ENCODE measurements around the gene THEM4.
"Not testable (repeated sequence)": the region's sequence is repeated elsewhere in the genome, so short reads cannot be mapped to it uniquely, and the experiment has no call there.

THEM4 gene

DNA sequence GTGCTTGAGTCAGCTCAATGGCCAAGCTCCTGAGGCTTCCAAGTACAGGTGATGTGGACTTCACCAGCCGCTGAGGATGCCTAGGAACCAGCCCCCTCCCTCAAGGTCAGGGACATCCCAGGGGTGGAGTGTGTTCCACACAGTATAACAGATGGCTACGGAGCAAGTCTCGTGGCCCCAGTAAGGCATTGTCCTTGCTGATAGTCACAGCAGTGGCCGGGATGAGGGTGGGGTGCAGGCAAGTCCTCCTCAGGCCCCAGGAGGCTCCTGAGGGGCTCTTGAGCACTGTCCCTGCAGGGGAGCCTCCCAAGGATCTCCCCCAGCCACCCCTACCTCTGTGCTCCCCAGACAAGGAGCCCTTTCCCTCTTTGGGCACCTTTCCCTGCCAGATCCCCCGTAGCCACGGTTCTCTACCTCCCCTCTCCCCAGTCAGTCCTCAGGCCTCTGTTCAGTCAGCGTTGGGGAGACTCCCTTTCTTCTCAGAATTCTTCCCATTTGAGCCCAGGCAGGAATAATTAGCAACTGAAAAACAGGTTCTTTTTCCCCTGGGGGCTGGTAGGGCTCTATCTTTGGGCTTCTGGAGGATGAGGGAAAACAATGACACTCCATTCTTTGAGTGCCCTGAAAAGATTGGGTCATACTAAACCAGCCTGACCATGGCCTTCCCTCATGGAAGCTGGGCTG, 48.7 kb downstream of the THEM4 start:
- Histone ChIP-seq H3K4me1 (ENCODE audit: control insufficient read depth, insufficient read depth, low read length) (no peaks in the 10 kb centered on the region), H3K27me3 (ENCODE audit: control insufficient read depth, insufficient read depth, low read length, poor library complexity, severe bottlenecking) (no peaks in the 10 kb centered on the region), H3K27ac (ENCODE audit: insufficient read depth, low read depth, low read length, poor library complexity, severe bottlenecking) (no peak overlapping the region), H3K36me3 (ENCODE audit: control insufficient read depth, insufficient read depth, low read length) (no peaks in the 10 kb centered on the region), H3K4me3 (ENCODE audit: insufficient read depth, low read depth, low read length) (no peak overlapping the region), H3K9me3 (ENCODE audit: control insufficient read depth, low read length) (no peaks in the 10 kb centered on the region)
- WGBS, 2 experiments = 38 to 43% methylated on average over 7 of the region's 7 CpGs

DNA sequence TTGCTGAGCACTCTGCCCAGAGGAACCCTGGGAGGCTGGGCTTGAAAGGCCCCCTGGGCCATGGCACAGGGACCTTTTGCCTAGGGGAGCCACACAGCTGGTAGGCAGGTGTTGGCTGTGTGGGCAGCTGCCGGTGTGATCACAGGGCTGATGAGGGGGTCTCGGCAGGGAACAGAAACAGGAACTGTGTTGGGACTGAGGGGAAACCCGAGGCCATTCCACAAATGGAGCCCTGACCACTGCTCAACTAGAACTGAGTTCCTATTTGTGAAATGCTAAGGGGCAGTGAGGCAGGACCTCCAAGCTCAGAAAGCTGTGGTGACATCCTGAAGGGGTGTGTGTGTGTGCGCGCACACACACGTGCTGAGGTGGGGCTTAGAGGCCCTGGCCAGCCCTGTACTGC, 49.4 kb downstream of the THEM4 start:
- Histone ChIP-seq H3K4me1 (ENCODE audit: control insufficient read depth, insufficient read depth, low read length) (no peaks in the 10 kb centered on the region), H3K9me3 (ENCODE audit: control insufficient read depth, low read length) (no peaks in the 10 kb centered on the region), H3K36me3 (ENCODE audit: control insufficient read depth, insufficient read depth, low read length) (no peaks in the 10 kb centered on the region), H3K27ac (ENCODE audit: insufficient read depth, low read depth, low read length, poor library complexity, severe bottlenecking) (no peak overlapping the region), H3K4me3 (ENCODE audit: insufficient read depth, low read depth, low read length) (no peak overlapping the region), H3K27me3 (ENCODE audit: control insufficient read depth, insufficient read depth, low read length, poor library complexity, severe bottlenecking) (no peaks in the 10 kb centered on the region)
- 84 to 88% methylated on average over 6 of the region's 6 CpGs for WGBS, 2 experiments

DNA sequence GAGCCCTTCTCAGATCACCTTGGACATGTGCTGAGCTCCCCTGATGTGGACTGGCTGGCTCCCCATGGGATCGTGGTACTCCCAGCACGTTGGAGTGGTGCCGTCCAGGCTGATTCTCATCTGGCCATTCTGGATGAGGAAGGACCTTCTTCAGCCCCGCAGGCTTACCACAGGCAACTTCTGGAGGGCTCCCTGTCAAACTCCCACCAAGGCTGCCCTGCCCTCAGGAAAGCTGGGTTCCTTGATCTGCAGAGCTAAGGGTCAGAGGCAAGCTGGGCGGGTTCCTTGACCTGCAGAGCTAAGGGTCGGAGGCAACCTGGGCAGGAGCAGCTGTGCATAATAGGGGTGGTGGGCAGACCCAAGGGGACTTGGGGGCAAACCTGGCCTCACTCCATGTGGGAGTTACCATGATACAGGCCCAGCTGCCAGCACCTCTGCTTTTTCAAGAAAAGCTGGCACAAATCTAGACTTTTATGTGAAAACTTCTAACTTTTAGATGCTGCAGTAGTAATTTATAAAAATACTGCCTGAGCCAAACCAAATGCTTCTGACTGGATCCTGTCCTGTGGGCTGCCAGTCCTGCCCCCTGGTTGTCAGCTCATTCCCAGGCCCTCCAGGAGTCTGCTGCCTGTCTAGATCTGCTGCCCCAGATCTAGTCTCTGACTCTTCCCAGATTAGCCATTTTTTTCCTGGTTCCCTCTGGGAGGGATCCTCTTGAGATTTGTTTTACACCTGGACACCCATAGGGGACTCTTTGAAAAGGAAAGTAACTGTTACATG, 50.2 kb downstream of the THEM4 start:
- no peaks in the 10 kb centered on the region for H3K27me3 ChIP-seq (ENCODE audit: control insufficient read depth, insufficient read depth, low read length, poor library complexity, severe bottlenecking)
- no peaks in the 10 kb centered on the region for H3K36me3 ChIP-seq (ENCODE audit: control insufficient read depth, insufficient read depth, low read length)
- no peak overlapping the region for H3K4me3 ChIP-seq (ENCODE audit: insufficient read depth, low read depth, low read length)
- WGBS, 2 experiments = 88 to 90% methylated on average over 6 of the region's 6 CpGs
- no peaks in the 10 kb centered on the region for H3K4me1 ChIP-seq (ENCODE audit: control insufficient read depth, insufficient read depth, low read length)
- H3K27ac ChIP-seq (ENCODE audit: insufficient read depth, low read depth, low read length, poor library complexity, severe bottlenecking) = no peak overlapping the region
- no peaks in the 10 kb centered on the region for H3K9me3 ChIP-seq (ENCODE audit: control insufficient read depth, low read length)

DNA sequence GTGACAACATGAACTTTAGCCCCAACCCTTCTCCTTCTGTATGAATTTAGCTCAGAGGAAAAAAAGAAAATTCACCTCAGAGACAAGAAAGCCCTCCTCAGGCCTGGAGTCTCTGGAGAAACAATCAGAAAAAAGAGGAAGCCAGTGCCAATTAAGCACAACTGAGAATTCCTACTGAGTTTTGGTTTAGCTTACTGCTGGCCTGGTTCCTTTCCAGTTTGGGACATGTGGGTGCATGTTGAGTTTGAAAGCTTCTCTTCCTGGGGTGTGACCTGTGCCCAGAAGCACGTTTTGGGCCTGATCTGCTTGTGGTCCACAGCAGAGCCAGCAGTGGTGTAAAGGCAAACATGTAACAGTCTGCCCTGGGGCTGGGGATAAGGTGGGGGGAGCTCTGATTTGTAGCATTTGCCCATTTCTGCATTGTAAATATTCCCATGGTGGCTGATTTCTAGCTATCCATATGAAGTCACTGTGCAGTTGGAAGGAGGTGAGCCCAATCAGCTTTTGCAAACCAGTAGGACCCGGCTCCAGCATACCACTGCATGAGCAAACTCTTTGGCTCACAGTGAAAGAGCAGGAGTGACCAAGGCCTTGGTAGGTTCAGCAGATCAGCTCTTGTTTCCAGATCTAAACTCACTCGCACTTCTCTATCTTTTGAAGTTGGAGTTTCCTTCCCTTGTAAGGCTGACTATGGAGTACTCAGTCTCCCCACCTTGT, 51.1 kb downstream of the THEM4 start:
- Histone ChIP-seq H3K27ac (ENCODE audit: insufficient read depth, low read depth, low read length, poor library complexity, severe bottlenecking) (no peak overlapping the region), H3K27me3 (ENCODE audit: control insufficient read depth, insufficient read depth, low read length, poor library complexity, severe bottlenecking) (no peaks in the 10 kb centered on the region), H3K4me1 (ENCODE audit: control insufficient read depth, insufficient read depth, low read length) (no peaks in the 10 kb centered on the region), H3K9me3 (ENCODE audit: control insufficient read depth, low read length) (no peaks in the 10 kb centered on the region), H3K36me3 (ENCODE audit: control insufficient read depth, insufficient read depth, low read length) (no peaks in the 10 kb centered on the region), H3K4me3 (ENCODE audit: insufficient read depth, low read depth, low read length) (no peak overlapping the region)
- WGBS, 2 experiments = 82 to 91% methylated on average over 3 of the region's 3 CpGs

DNA sequence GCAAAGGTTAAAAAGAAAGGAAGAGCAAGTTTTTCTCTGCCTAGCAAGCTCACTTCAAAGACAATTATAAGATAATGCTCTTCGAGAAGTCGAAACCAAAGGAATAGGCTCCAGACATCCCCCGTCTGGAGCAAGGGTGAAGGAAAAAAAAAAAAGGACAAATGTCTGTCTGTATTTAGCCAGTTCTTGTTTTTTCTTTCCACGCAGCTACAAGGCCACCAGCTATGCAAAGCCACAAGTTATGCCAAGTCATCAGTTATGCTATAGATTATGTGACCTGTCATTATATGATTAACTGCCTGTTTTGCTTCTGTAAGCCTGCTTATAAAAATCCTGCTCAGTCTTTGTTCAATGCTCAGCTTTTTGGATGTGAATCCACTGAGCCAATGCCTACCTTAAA, 53.4 kb downstream of the THEM4 start:
- Histone ChIP-seq H3K4me3 (ENCODE audit: insufficient read depth, low read depth, low read length) (no peak overlapping the region), H3K27ac (ENCODE audit: insufficient read depth, low read depth, low read length, poor library complexity, severe bottlenecking) (no peak overlapping the region), H3K36me3 (ENCODE audit: control insufficient read depth, insufficient read depth, low read length) (no peaks in the 10 kb centered on the region), H3K27me3 (ENCODE audit: control insufficient read depth, insufficient read depth, low read length, poor library complexity, severe bottlenecking) (no peaks in the 10 kb centered on the region), H3K9me3 (ENCODE audit: control insufficient read depth, low read length) (no peaks in the 10 kb centered on the region), H3K4me1 (ENCODE audit: control insufficient read depth, insufficient read depth, low read length) (no peaks in the 10 kb centered on the region)
- 81 to 84% methylated on average over 4 of the region's 4 CpGs for WGBS, 2 experiments

DNA sequence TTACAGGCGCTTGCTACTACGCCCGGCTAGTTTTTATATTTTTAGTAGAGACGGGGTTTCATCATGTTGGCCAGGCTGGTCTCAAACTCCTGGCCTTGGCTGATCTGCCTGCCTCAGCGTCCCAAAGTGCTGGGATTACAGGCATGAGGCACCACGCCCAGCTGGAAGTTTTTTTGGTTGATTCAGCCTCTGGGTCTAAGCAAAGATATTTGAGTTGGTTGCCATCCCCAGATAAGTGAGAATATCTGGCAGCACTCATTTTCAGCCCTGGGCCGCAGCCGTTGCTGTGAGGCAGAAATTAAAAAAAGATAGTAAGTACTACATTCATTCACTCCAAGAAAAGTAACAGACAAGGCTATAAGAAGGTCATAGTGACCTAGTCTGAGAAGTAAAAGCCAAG, 53.8 kb downstream of the THEM4 start:
- H3K4me1 ChIP-seq (ENCODE audit: control insufficient read depth, insufficient read depth, low read length); H3K9me3 ChIP-seq (ENCODE audit: control insufficient read depth, low read length); H3K27ac ChIP-seq (ENCODE audit: insufficient read depth, low read depth, low read length, poor library complexity, severe bottlenecking); H3K4me3 ChIP-seq (ENCODE audit: insufficient read depth, low read depth, low read length); H3K27me3 ChIP-seq (ENCODE audit: control insufficient read depth, insufficient read depth, low read length, poor library complexity, severe bottlenecking); H3K36me3 ChIP-seq (ENCODE audit: control insufficient read depth, insufficient read depth, low read length): not testable (repeated sequence)
- 87 to 93% methylated on average over 7 to 8 of the region's 8 CpGs for WGBS, 2 experiments

DNA sequence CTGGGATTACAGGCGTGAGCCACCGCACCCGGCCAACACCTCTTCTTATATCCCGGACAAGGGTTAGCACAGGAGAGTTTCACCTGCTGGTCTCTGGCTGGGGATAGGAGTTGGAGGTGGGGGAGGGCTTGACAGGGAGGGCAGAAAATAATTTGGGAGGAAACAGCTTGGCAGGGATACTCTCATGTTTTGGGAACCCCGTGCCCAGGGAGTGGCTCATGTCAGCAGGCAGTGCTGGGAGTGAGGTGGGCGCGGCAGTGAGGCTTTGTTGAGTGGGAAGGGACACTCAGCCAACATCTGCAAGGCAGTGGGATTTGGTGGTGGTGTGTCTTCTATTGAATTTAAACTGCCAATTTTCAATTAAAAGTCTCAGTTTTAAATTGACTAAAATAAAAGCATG, 54.7 kb downstream of the THEM4 start:
- Histone ChIP-seq H3K4me1 (ENCODE audit: control insufficient read depth, insufficient read depth, low read length) (no peaks in the 10 kb centered on the region), H3K9me3 (ENCODE audit: control insufficient read depth, low read length) (no peaks in the 10 kb centered on the region), H3K4me3 (ENCODE audit: insufficient read depth, low read depth, low read length) (no peak overlapping the region), H3K36me3 (ENCODE audit: control insufficient read depth, insufficient read depth, low read length) (no peaks in the 10 kb centered on the region), H3K27me3 (ENCODE audit: control insufficient read depth, insufficient read depth, low read length, poor library complexity, severe bottlenecking) (no peaks in the 10 kb centered on the region), H3K27ac (ENCODE audit: insufficient read depth, low read depth, low read length, poor library complexity, severe bottlenecking) (no peak overlapping the region)
- WGBS, 2 experiments = 90 to 92% methylated on average over 7 of the region's 7 CpGs

DNA sequence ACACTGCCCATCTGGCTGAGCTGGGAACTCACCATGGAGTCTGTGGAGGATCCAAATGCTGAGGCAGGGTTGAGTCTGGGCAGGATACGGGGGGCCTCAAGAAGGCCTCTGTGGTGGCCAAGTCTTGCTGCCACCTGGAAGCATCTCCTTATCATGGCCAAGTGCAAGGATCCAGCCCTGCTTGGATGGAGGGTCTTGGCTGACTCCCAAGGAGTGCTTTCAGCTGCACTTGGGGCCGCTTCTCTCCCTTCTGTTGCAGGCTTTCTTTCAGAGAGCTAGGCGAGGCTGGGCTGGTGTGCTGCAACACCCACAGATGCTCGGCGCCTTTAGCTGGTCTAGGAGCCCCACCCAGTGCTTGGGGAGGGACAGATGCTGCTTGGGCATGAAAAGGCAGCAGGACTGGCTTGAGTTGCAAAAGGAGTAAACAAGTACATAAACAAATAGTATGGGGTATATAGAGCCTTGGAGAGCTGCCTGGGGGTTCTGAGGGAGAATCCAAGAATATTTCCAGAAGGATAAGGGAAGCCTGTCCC, 55.8 kb downstream of the THEM4 start, which contains the start of gene THEM5:
Gene THEM5, minus strand, starts transcription at position 302 of the 533 bp plus-strand sequence. Its CDS starts 147 bp downstream, at position 155.
- Histone ChIP-seq H3K27ac (ENCODE audit: insufficient read depth, low read depth, low read length, poor library complexity, severe bottlenecking) (no peak within 1 kb of the TSS), H3K4me3 (ENCODE audit: insufficient read depth, low read depth, low read length) (no peak within 1 kb of the TSS), H3K9me3 (ENCODE audit: control insufficient read depth, low read length) (no peaks in the 10 kb centered on the region), H3K36me3 (ENCODE audit: control insufficient read depth, insufficient read depth, low read length) (no peaks in the 10 kb centered on the region), H3K4me1 (ENCODE audit: control insufficient read depth, insufficient read depth, low read length) (no peaks in the 10 kb centered on the region), H3K27me3 (ENCODE audit: control insufficient read depth, insufficient read depth, low read length, poor library complexity, severe bottlenecking) (no peaks in the 10 kb centered on the region)
- 91 to 92% methylated on average over 5 of the region's 5 CpGs for WGBS, 2 experiments

DNA sequence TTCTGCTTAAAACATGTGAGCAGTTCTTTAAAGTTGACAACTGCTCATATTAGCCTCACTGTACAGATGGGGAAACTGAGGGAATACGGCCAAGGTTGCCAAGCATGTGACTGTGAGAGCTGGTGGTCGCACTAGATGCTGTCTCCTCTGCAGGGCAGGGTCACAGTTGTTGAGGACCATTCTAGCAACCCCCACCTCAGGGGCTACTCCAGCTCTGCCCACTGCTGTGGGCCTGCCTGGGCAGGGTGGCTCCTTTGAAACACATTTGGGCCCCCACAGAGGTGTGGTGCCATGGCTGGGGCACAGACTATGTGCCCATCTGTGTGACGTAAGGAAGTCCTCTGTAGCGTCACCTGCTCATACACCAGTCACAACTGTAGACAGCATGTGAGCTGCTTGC, 56.6 kb downstream of the THEM4 start:
- no peak overlapping the region for H3K4me3 ChIP-seq (ENCODE audit: insufficient read depth, low read depth, low read length)
- H3K27ac ChIP-seq (ENCODE audit: insufficient read depth, low read depth, low read length, poor library complexity, severe bottlenecking) = no peak overlapping the region
- no peaks in the 10 kb centered on the region for H3K9me3 ChIP-seq (ENCODE audit: control insufficient read depth, low read length)
- no peaks in the 10 kb centered on the region for H3K36me3 ChIP-seq (ENCODE audit: control insufficient read depth, insufficient read depth, low read length)
- H3K4me1 ChIP-seq (ENCODE audit: control insufficient read depth, insufficient read depth, low read length) = no peaks in the 10 kb centered on the region
- H3K27me3 ChIP-seq (ENCODE audit: control insufficient read depth, insufficient read depth, low read length, poor library complexity, severe bottlenecking) = no peaks in the 10 kb centered on the region
- WGBS, 2 experiments = 93 to 96% methylated on average over 4 of the region's 4 CpGs

DNA sequence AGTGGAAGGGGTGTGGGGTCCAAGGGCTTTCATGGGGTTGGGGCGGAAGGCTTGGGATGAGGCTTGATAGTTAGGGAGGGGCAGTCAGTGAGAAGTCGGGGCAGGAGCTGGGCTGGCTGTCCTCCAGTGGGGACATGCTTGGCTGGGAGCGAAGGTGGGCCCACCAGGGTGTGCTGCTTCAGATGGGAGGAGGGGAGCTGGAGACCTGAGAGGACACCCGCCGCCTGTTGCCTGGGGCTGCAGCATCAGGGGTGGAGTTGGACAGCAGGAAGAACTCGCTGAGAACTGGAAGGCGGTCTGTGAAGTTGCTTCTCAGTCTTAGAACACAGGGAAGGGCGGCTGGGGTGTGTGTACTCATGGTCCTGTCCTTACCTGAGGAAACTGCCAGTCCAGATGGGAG, 57.4 kb downstream of the THEM4 start:
- Histone ChIP-seq H3K27ac (ENCODE audit: insufficient read depth, low read depth, low read length, poor library complexity, severe bottlenecking) (no peak overlapping the region), H3K9me3 (ENCODE audit: control insufficient read depth, low read length) (no peaks in the 10 kb centered on the region), H3K36me3 (ENCODE audit: control insufficient read depth, insufficient read depth, low read length) (no peaks in the 10 kb centered on the region), H3K27me3 (ENCODE audit: control insufficient read depth, insufficient read depth, low read length, poor library complexity, severe bottlenecking) (no peaks in the 10 kb centered on the region), H3K4me1 (ENCODE audit: control insufficient read depth, insufficient read depth, low read length) (no peaks in the 10 kb centered on the region), H3K4me3 (ENCODE audit: insufficient read depth, low read depth, low read length) (no peak overlapping the region)
- WGBS, 2 experiments = 86 to 88% methylated on average over 8 of the region's 8 CpGs
